ENCODE data around the gene PLEKHH1. TPM values are rescaled to one million over a fixed set of nuclear protein-coding genes. Genes with fewer than 3 reads are reported as not detected.

PLEKHH1 gene
- total and polyA plus RNA-seq, 9 of the 15 experiments (the other 6 are each of a cell fraction or from before 2014, with no cell fraction given), result 0.76 to 5.9 (median 2.9) TPM

- DNase-seq (ENCODE audit: extremely low read depth in 1 of 4, low spot score in 3 of 4), result no peak
- Histone ChIP-seq H4K20me1 (replicated peaks; ENCODE audit: control insufficient read depth, insufficient read depth, low read length) (no peaks in the 10 kb centered on the region), H3K4me1 (replicated peaks in 1 of 2; ENCODE audit: control insufficient read depth in 2 of 2, insufficient read depth in 2 of 2, low read length in 2 of 2) (peaks cover 0 to 4% of the 10 kb centered on the region in 2 experiments; a peak in 3 of 5 replicates), H3K36me3 (ENCODE audit: control insufficient read depth, insufficient read depth, low read length) (no peaks in the 10 kb centered on the region), H3K27me3 (ENCODE audit: control insufficient read depth in 2 of 2, insufficient read depth in 2 of 2, low read length in 2 of 2) (peaks cover 2 to 12% of the 10 kb centered on the region in 2 experiments; a peak in 3 of 5 replicates), H3K79me2 (ENCODE audit: control insufficient read depth, insufficient read depth, low read length) (no peaks in the 10 kb centered on the region), H3K9me3 (replicated peaks; ENCODE audit: control insufficient read depth, insufficient read depth, low read depth, low read length) (no peaks in the 10 kb centered on the region), H3K9ac (ENCODE audit: insufficient read depth in 1 of 2, low read depth in 2 of 2, low read length in 2 of 2) (no peak overlapping the region), H3K4me3 (no peak overlapping the region), H2AFZ (ENCODE audit: low read depth, low read length) (no peak overlapping the region), H3K27ac (ENCODE audit: extremely low read depth, low read depth, low read length) (no peak overlapping the region), H3K4me2 (ENCODE audit: insufficient read depth, low read length) (no peak overlapping the region), H3K9me1 (ENCODE audit: control insufficient read depth, insufficient read depth, low read length) (no peaks in the 10 kb centered on the region)
- TF ChIP-seq MAZ (CRISPR knock-in tag; conservative IDR thresholded peaks at IDR 0.05 in 1 of 2, IDR thresholded peaks at IDR 0.05 in 1 of 2) (no peak), POU5F1 (IDR thresholded peaks at IDR 0.05; ENCODE audit: borderline replicate concordance, low read depth, low read length, partially characterized antibody) (no peak), MTA3 (IDR thresholded peaks at IDR 0.05; ENCODE audit: borderline replicate concordance) (no peak), ZNF253 (CRISPR knock-in tag; conservative IDR thresholded peaks at IDR 0.05) (no peak)
- in situ Hi-C loops (cut with MboI) (loop anchor here (5.0 kb wide), 1 partner anchor 40 kb away; no protein-coding TSS in a partner anchor), intact Hi-C loops (cut with micrococcal nuclease) (no loop called here)
- no TSS peak for BruUV-seq (replicated peaks)
- no peak for ATAC-seq
- ChIA-PET POLR2A (no interaction called here), CTCF (ENCODE audit: low intra/inter-chr PET ratio) (interaction anchor here (1.5 kb wide), 1 partner anchor 177 kb away, joined by 3 read pairs; no protein-coding TSS in a partner anchor)
- no peak for FAIRE-seq
- 29% methylated on average over 4 of the region's 5 CpGs for WGBS (ENCODE audit: insufficient coverage, low coverage, missing lambda C conversion rate)
Observed at GRCh38 chr14:67527756-67528155, 5.3 kb upstream of the PLEKHH1 start.

DNA sequence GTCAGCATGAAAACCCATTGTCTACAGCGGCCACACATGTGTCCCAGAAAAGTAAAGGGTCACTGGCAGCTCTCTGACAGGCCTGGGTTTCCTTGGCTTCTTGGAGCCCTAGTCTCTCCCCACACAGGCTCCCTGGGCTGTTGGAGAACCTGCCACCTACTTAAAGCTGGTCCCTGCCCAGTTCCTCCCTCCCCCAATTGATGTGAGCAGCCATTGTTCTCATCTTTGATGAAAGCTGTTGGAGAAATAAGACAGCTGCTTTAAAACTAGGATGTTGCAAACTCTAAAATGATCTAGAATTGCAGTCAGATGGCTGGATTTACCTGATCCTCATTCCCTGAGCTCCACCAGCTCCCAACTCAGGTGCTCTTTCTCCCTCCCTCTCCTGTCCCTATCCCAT, 4.8 kb upstream of the PLEKHH1 start:
- H4K20me1 ChIP-seq (replicated peaks; ENCODE audit: control insufficient read depth, insufficient read depth, low read length), result no peaks in the 10 kb centered on the region
- FAIRE-seq, result no peak
- in situ Hi-C loops (cut with MboI), result loop anchor here (5.0 kb wide), 1 partner anchor 39 kb away; no protein-coding TSS in a partner anchor
- H3K27me3 ChIP-seq (ENCODE audit: control insufficient read depth in 2 of 2, insufficient read depth in 2 of 2, low read length in 2 of 2), result peaks cover 2 to 10% of the 10 kb centered on the region in 2 experiments; a peak in 3 of 5 replicates
- no peaks in the 10 kb centered on the region for H3K79me2 ChIP-seq (ENCODE audit: control insufficient read depth, insufficient read depth, low read length)
- no peak overlapping the region for H3K4me3 ChIP-seq
- no peak for ATAC-seq
- H3K9me1 ChIP-seq (ENCODE audit: control insufficient read depth, insufficient read depth, low read length), result no peaks in the 10 kb centered on the region
- no peak overlapping the region for H2AFZ ChIP-seq (ENCODE audit: low read depth, low read length)
- H3K4me2 ChIP-seq (ENCODE audit: insufficient read depth, low read length), result no peak overlapping the region
- no peak overlapping the region for H3K27ac ChIP-seq (ENCODE audit: extremely low read depth, low read depth, low read length)
- no peak overlapping the region for H3K9ac ChIP-seq (ENCODE audit: insufficient read depth in 1 of 2, low read depth in 2 of 2, low read length in 2 of 2)
- CTCF ChIA-PET (ENCODE audit: low intra/inter-chr PET ratio), result no interaction called here
- intact Hi-C loops (cut with micrococcal nuclease), result no loop called here
- WGBS (ENCODE audit: insufficient coverage, low coverage, missing lambda C conversion rate), result 0% methylated on average over 1 of the region's 1 CpG
- H3K4me1 ChIP-seq (replicated peaks in 1 of 2; ENCODE audit: control insufficient read depth in 2 of 2, insufficient read depth in 2 of 2, low read length in 2 of 2), result peaks cover 0 to 10% of the 10 kb centered on the region in 2 experiments; a peak in 3 of 5 replicates
- H3K36me3 ChIP-seq (ENCODE audit: control insufficient read depth, insufficient read depth, low read length), result no peaks in the 10 kb centered on the region
- no TSS peak for BruUV-seq (replicated peaks)
- DNase-seq (ENCODE audit: extremely low read depth in 1 of 4, low spot score in 3 of 4), result no peak
- H3K9me3 ChIP-seq (replicated peaks; ENCODE audit: control insufficient read depth, insufficient read depth, low read depth, low read length), result no peaks in the 10 kb centered on the region
- POLR2A ChIA-PET, result interaction anchor here (1.0 kb wide), 1 partner anchor 13 kb away, joined by 3 read pairs; no protein-coding TSS in a partner anchor
- no peak for TF ChIP-seq NR4A1 (CRISPR knock-in tag; IDR thresholded peaks at IDR 0.05)
- no peak for TF ChIP-seq NR4A1 (tag; IDR thresholded peaks at IDR 0.05)
- no peak for TF ChIP-seq CEBPG (CRISPR knock-in tag; IDR thresholded peaks at IDR 0.05)
- no peak for TF ChIP-seq CEBPG (tag; conservative IDR thresholded peaks at IDR 0.05 in 1 of 2, IDR thresholded peaks at IDR 0.05 in 1 of 2)
- no peak for TF ChIP-seq NCOA4 (IDR thresholded peaks at IDR 0.05; ENCODE audit: partially characterized antibody)
- no peak for TF ChIP-seq SMAD3 (CRISPR knock-in tag; conservative IDR thresholded peaks at IDR 0.05)
- no peak for TF ChIP-seq ZFPM2 (CRISPR knock-in tag; IDR thresholded peaks at IDR 0.05)
- TF ChIP-seq, protein P1, sequence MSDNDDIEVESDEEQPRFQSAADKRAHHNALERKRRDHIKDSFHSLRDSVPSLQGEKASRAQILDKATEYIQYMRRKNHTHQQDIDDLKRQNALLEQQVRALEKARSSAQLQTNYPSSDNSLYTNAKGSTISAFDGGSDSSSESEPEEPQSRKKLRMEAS (CRISPR knock-in tag; IDR thresholded peaks at IDR 0.05), result no peak
- TF ChIP-seq E4F1 (CRISPR knock-in tag; IDR thresholded peaks at IDR 0.05; ENCODE audit: borderline replicate concordance), result no peak
- no peak for TF ChIP-seq CREM (IDR thresholded peaks at IDR 0.05; ENCODE audit: low read depth)
- no peak for TF ChIP-seq BMI1 (IDR thresholded peaks at IDR 0.05; ENCODE audit: low read length)

All from K562 (cell line).